ENCODE results near the gene VSTM4. TPM values are rescaled to one million over a fixed set of nuclear protein-coding genes. Genes with fewer than 3 reads are reported as not detected.

VSTM4 gene
- total and polyA plus RNA-seq, 2 experiments from 2014 or later: 0.21 to 0.66 TPM

DNA sequence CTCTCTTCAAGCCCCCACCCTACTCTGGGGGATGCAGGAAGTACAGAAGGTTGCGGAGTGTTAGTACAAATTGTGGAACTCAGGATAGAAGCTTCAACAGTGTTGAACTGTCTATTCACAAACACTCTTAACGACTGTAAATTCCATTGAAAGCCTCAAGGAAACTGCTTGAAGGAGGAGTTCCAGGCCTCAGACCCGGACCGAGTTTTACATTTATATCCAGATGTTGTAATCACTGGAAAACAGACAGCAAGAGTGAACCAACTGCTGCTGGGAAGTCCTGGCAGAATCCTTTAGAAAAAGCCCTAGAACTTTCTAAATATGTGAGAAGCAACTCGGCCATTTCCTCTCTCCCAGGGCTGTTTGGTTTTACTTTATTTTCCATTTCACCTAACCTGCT lies 91.6 kb downstream of the VSTM4 start:
- Histone ChIP-seq H3K4me3 (no peak overlapping the region), H3F3A (replicated peaks; ENCODE audit: low read depth) (no peaks in the 10 kb centered on the region), H3K9me2 (ENCODE audit: insufficient read depth) (no peaks in the 10 kb centered on the region), H4K20me1 (replicated peaks; ENCODE audit: insufficient read depth) (no peaks in the 10 kb centered on the region), H3K4me2 (no peak overlapping the region), H3K27ac (ENCODE audit: low read depth) (no peak overlapping the region), H3K36me3 (ENCODE audit: insufficient read depth) (no peaks in the 10 kb centered on the region), H3K27me3 (ENCODE audit: insufficient read depth) (no peaks in the 10 kb centered on the region), H3K4me1 (ENCODE audit: insufficient read depth) (no peaks in the 10 kb centered on the region), H2AFZ (no peak overlapping the region), H3K79me2 (replicated peaks; ENCODE audit: insufficient read depth) (no peaks in the 10 kb centered on the region)
- H3K4me3 Mint-ChIP-seq: no peak overlapping the region
- no peaks in the 10 kb centered on the region for H3K36me3 Mint-ChIP-seq (ENCODE audit: low read depth)
- peaks cover 2% of the 10 kb centered on the region; the same call in 1 of the 3 replicates for H3K4me1 Mint-ChIP-seq
- H3K9me3 Mint-ChIP-seq: no peaks in the 10 kb centered on the region
- ATAC-seq: no peak
- H3K27me3 Mint-ChIP-seq (ENCODE audit: insufficient read depth, low read depth, poor library complexity): peaks cover 2% of the 10 kb centered on the region
- TF ChIP-seq, protein P1, sequence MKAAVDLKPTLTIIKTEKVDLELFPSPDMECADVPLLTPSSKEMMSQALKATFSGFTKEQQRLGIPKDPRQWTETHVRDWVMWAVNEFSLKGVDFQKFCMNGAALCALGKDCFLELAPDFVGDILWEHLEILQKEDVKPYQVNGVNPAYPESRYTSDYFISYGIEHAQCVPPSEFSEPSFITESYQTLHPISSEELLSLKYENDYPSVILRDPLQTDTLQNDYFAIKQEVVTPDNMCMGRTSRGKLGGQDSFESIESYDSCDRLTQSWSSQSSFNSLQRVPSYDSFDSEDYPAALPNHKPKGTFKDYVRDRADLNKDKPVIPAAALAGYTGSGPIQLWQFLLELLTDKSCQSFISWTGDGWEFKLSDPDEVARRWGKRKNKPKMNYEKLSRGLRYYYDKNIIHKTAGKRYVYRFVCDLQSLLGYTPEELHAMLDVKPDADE (IDR thresholded peaks at IDR 0.05): no peak
- TF ChIP-seq POLR2AphosphoS5 (IDR thresholded peaks at IDR 0.05; ENCODE audit: low read depth) (no peak), ZNF331 (CRISPR knock-in tag; IDR thresholded peaks at IDR 0.05; ENCODE audit: low read depth) (no peak), STAT1 (IDR thresholded peaks at IDR 0.05; ENCODE audit: unreplicated experiment) (no peak), REST (IDR thresholded peaks at IDR 0.05; ENCODE audit: unreplicated experiment) (no peak), JUNB (IDR thresholded peaks at IDR 0.05; ENCODE audit: unreplicated experiment) (no peak)
- no peak for DNase-seq (ENCODE audit: low spot score)
- no peak overlapping the region for H3K27ac Mint-ChIP-seq

DNA sequence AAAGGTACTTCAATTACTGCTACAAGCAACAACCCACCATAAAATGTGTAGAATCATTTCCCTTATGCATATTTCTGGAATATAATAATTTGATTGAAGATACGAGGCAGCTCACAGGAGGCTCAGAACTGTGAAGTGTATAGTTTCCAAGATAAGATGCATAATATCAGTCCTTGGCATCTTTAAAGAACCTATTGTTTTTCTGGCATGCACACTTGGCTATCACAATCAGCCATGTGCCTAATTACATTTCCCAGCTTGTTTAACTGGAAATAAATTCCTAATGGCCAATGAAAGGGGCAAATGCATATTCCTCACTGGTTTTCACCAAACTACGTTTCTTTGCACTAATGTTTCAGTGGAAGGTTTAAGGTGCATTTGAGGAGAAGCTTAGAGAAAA lies 92.3 kb downstream of the VSTM4 start:
- H3K4me3 ChIP-seq: no peak overlapping the region
- Mint-ChIP-seq H3K27ac (no peak overlapping the region), H3K27me3 (ENCODE audit: insufficient read depth, low read depth, poor library complexity) (peaks cover 2% of the 10 kb centered on the region), H3K4me3 (no peak overlapping the region), H3K4me1 (peaks cover 2% of the 10 kb centered on the region; the same call in 1 of the 3 replicates), H3K9me3 (no peaks in the 10 kb centered on the region), H3K36me3 (ENCODE audit: low read depth) (no peaks in the 10 kb centered on the region)
- H3K27ac ChIP-seq (ENCODE audit: low read depth): no peak overlapping the region
- H3K36me3 ChIP-seq (ENCODE audit: insufficient read depth): no peaks in the 10 kb centered on the region
- H3K79me2 ChIP-seq (replicated peaks; ENCODE audit: insufficient read depth): no peaks in the 10 kb centered on the region
- H3K4me1 ChIP-seq (ENCODE audit: insufficient read depth): no peaks in the 10 kb centered on the region
- no peaks in the 10 kb centered on the region for H3F3A ChIP-seq (replicated peaks; ENCODE audit: low read depth)
- ATAC-seq (no peak), DNase-seq (ENCODE audit: low spot score) (no peak)
- no peak overlapping the region for H2AFZ ChIP-seq
- no peak overlapping the region for H3K4me2 ChIP-seq
- no peaks in the 10 kb centered on the region for H3K9me2 ChIP-seq (ENCODE audit: insufficient read depth)
- no peaks in the 10 kb centered on the region for H4K20me1 ChIP-seq (replicated peaks; ENCODE audit: insufficient read depth)
- no peaks in the 10 kb centered on the region for H3K27me3 ChIP-seq (ENCODE audit: insufficient read depth)
- TF ChIP-seq POLR2AphosphoS5 (IDR thresholded peaks at IDR 0.05; ENCODE audit: low read depth) (no peak), REST (IDR thresholded peaks at IDR 0.05; ENCODE audit: unreplicated experiment) (no peak), CREB1 (CRISPR knock-in tag; IDR thresholded peaks at IDR 0.05; ENCODE audit: low read depth) (no peak), JUNB (IDR thresholded peaks at IDR 0.05; ENCODE audit: unreplicated experiment) (no peak), STAT1 (IDR thresholded peaks at IDR 0.05; ENCODE audit: unreplicated experiment) (no peak), EZH2 (IDR thresholded peaks at IDR 0.05; ENCODE audit: low read depth, unreplicated experiment) (no peak), ZNF331 (CRISPR knock-in tag; IDR thresholded peaks at IDR 0.05; ENCODE audit: low read depth) (no peak), EZH2phosphoT487 (IDR thresholded peaks at IDR 0.05; ENCODE audit: unreplicated experiment) (no peak), ZNF114 (CRISPR knock-in tag; IDR thresholded peaks at IDR 0.05) (no peak), NANOG (IDR thresholded peaks at IDR 0.05; ENCODE audit: borderline replicate concordance) (no peak)
- TF ChIP-seq, protein P2, sequence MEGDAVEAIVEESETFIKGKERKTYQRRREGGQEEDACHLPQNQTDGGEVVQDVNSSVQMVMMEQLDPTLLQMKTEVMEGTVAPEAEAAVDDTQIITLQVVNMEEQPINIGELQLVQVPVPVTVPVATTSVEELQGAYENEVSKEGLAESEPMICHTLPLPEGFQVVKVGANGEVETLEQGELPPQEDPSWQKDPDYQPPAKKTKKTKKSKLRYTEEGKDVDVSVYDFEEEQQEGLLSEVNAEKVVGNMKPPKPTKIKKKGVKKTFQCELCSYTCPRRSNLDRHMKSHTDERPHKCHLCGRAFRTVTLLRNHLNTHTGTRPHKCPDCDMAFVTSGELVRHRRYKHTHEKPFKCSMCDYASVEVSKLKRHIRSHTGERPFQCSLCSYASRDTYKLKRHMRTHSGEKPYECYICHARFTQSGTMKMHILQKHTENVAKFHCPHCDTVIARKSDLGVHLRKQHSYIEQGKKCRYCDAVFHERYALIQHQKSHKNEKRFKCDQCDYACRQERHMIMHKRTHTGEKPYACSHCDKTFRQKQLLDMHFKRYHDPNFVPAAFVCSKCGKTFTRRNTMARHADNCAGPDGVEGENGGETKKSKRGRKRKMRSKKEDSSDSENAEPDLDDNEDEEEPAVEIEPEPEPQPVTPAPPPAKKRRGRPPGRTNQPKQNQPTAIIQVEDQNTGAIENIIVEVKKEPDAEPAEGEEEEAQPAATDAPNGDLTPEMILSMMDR (conservative IDR thresholded peaks at IDR 0.05; ENCODE audit: low read depth in 2 of 2): no peak
- TF ChIP-seq, protein P1 (IDR thresholded peaks at IDR 0.05): no peak

All from GM23338 (cell line).